ENCODE data around the gene PDCL3.

PDCL3 gene

GRCh38 chr2:100524331-100524730 lies 38.5 kb upstream of the PDCL3 start:
- DNase-seq (ENCODE audit: extremely low spot score): no peak
- TF ChIP-seq CTCF (IDR thresholded peaks at IDR 0.05; ENCODE audit: control extremely low read depth, extremely low read depth, low read depth, missing control alignments): no peak
- ChIA-PET POLR2A (no interaction called here), CTCF (no interaction called here)

- CTCF ChIA-PET: interaction anchor here (1.1 to 1.4 kb wide), 3 partner anchors 9 to 12 kb away, joined by 3 to 4 read pairs (median 4); no protein-coding TSS in a partner anchor
- TF ChIP-seq CTCF (IDR thresholded peaks at IDR 0.05; ENCODE audit: control extremely low read depth, extremely low read depth, low read depth, missing control alignments): no peak
- POLR2A ChIA-PET: no interaction called here
- no peak for DNase-seq (ENCODE audit: extremely low spot score)
Observed at GRCh38 chr2:100526868-100527267, 35.9 kb upstream of the PDCL3 start.

- ChIA-PET CTCF (interaction anchor here (0.9 to 1.4 kb wide), 3 partner anchors 8 to 21 kb away, joined by 3 to 4 read pairs (median 4); no protein-coding TSS in a partner anchor), POLR2A (no interaction called here)
- DNase-seq (ENCODE audit: extremely low spot score): no peak
- no peak for TF ChIP-seq CTCF (IDR thresholded peaks at IDR 0.05; ENCODE audit: control extremely low read depth, extremely low read depth, low read depth, missing control alignments)
Observed at GRCh38 chr2:100527440-100528015, 35.3 kb upstream of the PDCL3 start.

GRCh38 chr2:100529176-100529575 lies 33.6 kb upstream of the PDCL3 start:
- CTCF ChIA-PET: no interaction called here
- no peak for DNase-seq (ENCODE audit: extremely low spot score)
- no peak for TF ChIP-seq CTCF (IDR thresholded peaks at IDR 0.05; ENCODE audit: control extremely low read depth, extremely low read depth, low read depth, missing control alignments)
- POLR2A ChIA-PET: no interaction called here

GRCh38 chr2:100529900-100530299 lies 32.9 kb upstream of the PDCL3 start:
- DNase-seq (ENCODE audit: extremely low spot score): no peak
- POLR2A ChIA-PET: no interaction called here
- CTCF ChIA-PET: no interaction called here
- TF ChIP-seq CTCF (IDR thresholded peaks at IDR 0.05; ENCODE audit: control extremely low read depth, extremely low read depth, low read depth, missing control alignments): no peak

- TF ChIP-seq CTCF (IDR thresholded peaks at IDR 0.05; ENCODE audit: control extremely low read depth, extremely low read depth, low read depth, missing control alignments): no peak
- POLR2A ChIA-PET: no interaction called here
- CTCF ChIA-PET: interaction anchor here (1.4 kb wide), 1 partner anchor 9 kb away, joined by 3 read pairs; no protein-coding TSS in a partner anchor
- no peak for DNase-seq (ENCODE audit: extremely low spot score)
Observed at GRCh38 chr2:100535855-100536254, 26.9 kb upstream of the PDCL3 start.
